ENCODE data around the gene SPTBN4. TPM values are rescaled to one million over a fixed set of nuclear protein-coding genes. Genes with fewer than 3 reads are reported as not detected.
A peak's percentile ranks its signal among the peaks of the same experiment; 100 is the strongest.

The SPTBN4 gene
- total RNA-seq, 1 donor from 2014 or later, result 0.43 TPM

GRCh38 chr19:40420451-40420765 lies 46.4 kb upstream of the SPTBN4 start:
- peaks cover 14 to 30% of the 10 kb centered on the region in 2 donors for H3K4me1 ChIP-seq
- peaks cover 11 to 17% of the 10 kb centered on the region in 2 donors for H3K36me3 ChIP-seq
- H3K4me3 ChIP-seq, result peak overlapping the region; percentile 55 to 79
- intact Hi-C loops (cut with DNase I), result loop anchor here (2.0 to 10.0 kb wide), 4 partner anchors 72 to 374 kb away; partner anchors contain the start of genes AKT2, C19orf47, COQ8B and EGLN2
- no peaks in the 10 kb centered on the region for H3K27me3 ChIP-seq
- no peak for TF ChIP-seq CTCF (IDR thresholded peaks at IDR 0.05)
- no peak for DNase-seq (ENCODE audit: low spot score in 2 of 2)
- H3K27ac ChIP-seq, result peak overlapping the region; percentile 98 to 99
- H3K9me3 ChIP-seq, result no peaks in the 10 kb centered on the region

- Histone ChIP-seq H3K9me3 (no peaks in the 10 kb centered on the region), H3K27ac (peak overlapping the region; percentile 98 to 99), H3K36me3 (peaks cover 11 to 17% of the 10 kb centered on the region in 2 donors), H3K4me1 (peaks cover 14 to 30% of the 10 kb centered on the region in 2 donors), H3K27me3 (no peaks in the 10 kb centered on the region), H3K4me3 (peak overlapping the region; percentile 55 to 79)
- peak; percentile 90 to 96 (median 95) for TF ChIP-seq CTCF (IDR thresholded peaks at IDR 0.05)
- DNase-seq (ENCODE audit: low spot score in 2 of 2), result peak; percentile 75 to 97
- intact Hi-C loops (cut with DNase I), result loop anchor here (1.0 to 10.0 kb wide), 7 partner anchors 17 to 374 kb away; partner anchors contain the start of genes AKT2, BLVRB, C19orf47 and COQ8B
Observed at GRCh38 chr19:40420766-40421765, 45.7 kb upstream of the SPTBN4 start.

GRCh38 chr19:40421993-40422747 lies 44.6 kb upstream of the SPTBN4 start:
- Histone ChIP-seq H3K4me3 (peak overlapping the region; percentile 55 to 79), H3K27ac (peak overlapping the region; percentile 98 to 99), H3K27me3 (no peaks in the 10 kb centered on the region), H3K4me1 (peaks cover 14 to 30% of the 10 kb centered on the region in 2 donors), H3K36me3 (peaks cover 11 to 17% of the 10 kb centered on the region in 2 donors), H3K9me3 (no peaks in the 10 kb centered on the region)
- TF ChIP-seq CTCF (IDR thresholded peaks at IDR 0.05), result no peak
- no peak for DNase-seq (ENCODE audit: low spot score in 2 of 2)
- intact Hi-C loops (cut with DNase I), result loop anchor here (1.0 to 10.0 kb wide), 7 partner anchors 18 to 373 kb away; partner anchors contain the start of genes AKT2, BLVRB, C19orf47 and COQ8B

- Histone ChIP-seq H3K4me1 (peaks cover 14 to 30% of the 10 kb centered on the region in 2 donors), H3K36me3 (peaks cover 11 to 17% of the 10 kb centered on the region in 2 donors), H3K27me3 (no peaks in the 10 kb centered on the region), H3K4me3 (peak overlapping the region in 1 of 2 donors; percentile 16), H3K27ac (peak overlapping the region; percentile 98 to 99), H3K9me3 (no peaks in the 10 kb centered on the region)
- DNase-seq (ENCODE audit: low spot score in 2 of 2), result no peak
- intact Hi-C loops (cut with DNase I), result loop anchor here (5.0 to 10.0 kb wide), 3 partner anchors 136 to 372 kb away; partner anchors contain the start of genes AKT2, COQ8B, EGLN2 and ITPKC
- TF ChIP-seq CTCF (IDR thresholded peaks at IDR 0.05), result no peak
Observed at GRCh38 chr19:40422748-40423566, 43.8 kb upstream of the SPTBN4 start.
